ENCODE results near the gene SULF2.

- no peak for TF ChIP-seq EZH2 (IDR thresholded peaks at IDR 0.05; ENCODE audit: borderline replicate concordance, low read depth, low read length, poor library complexity, severe bottlenecking)
- TF ChIP-seq CTCF (conservative IDR thresholded peaks at IDR 0.05; ENCODE audit: low read depth, low read length) = no peak
Observed at GRCh38 chr20:47780720-47781389, 4.4 kb downstream of the SULF2 start.
